Epidermal melanocyte (primary cell): ENCODE measurements around the gene BACE2.
"Not testable (repeated sequence)": the region's sequence is repeated elsewhere in the genome, so short reads cannot be mapped to it uniquely, and the experiment has no call there.

Source experiments
- DNase-seq: peaks from one replicate; pipeline ENCODE4 v3.0.0; 2011; ENCODE audit warnings: low spot score; ENCODE audit not compliant: insufficient read length

Gene BACE2

GRCh38 chr21:41183575-41183974 lies 15.6 kb downstream of the BACE2 start:
- no peak for DNase-seq

GRCh38 chr21:41185802-41186201 lies 17.8 kb downstream of the BACE2 start:
- DNase-seq, result no peak

- DNase-seq, result no peak
Observed at GRCh38 chr21:41186755-41187536, 19.0 kb downstream of the BACE2 start.

- DNase-seq, result no peak
Observed at GRCh38 chr21:41187537-41188025, 19.6 kb downstream of the BACE2 start.

- DNase-seq, result no peak
Observed at GRCh38 chr21:41188486-41189149, 20.7 kb downstream of the BACE2 start.

GRCh38 chr21:41189150-41189745 lies 21.3 kb downstream of the BACE2 start:
- no peak for DNase-seq

- DNase-seq, result not testable (repeated sequence)
Observed at GRCh38 chr21:41192552-41192951, 24.6 kb downstream of the BACE2 start.

- no peak for DNase-seq
Observed at GRCh38 chr21:41195311-41195710, 27.4 kb downstream of the BACE2 start.

GRCh38 chr21:41196993-41197392 lies 29.0 kb downstream of the BACE2 start:
- no peak for DNase-seq

GRCh38 chr21:41197582-41197981 lies 29.6 kb downstream of the BACE2 start:
- no peak for DNase-seq

GRCh38 chr21:41198647-41199046 lies 30.7 kb downstream of the BACE2 start:
- not testable (repeated sequence) for DNase-seq

- DNase-seq, result no peak
Observed at GRCh38 chr21:41199123-41199522, 31.2 kb downstream of the BACE2 start.

- no peak for DNase-seq
Observed at GRCh38 chr21:41199588-41199987, 31.6 kb downstream of the BACE2 start.

- DNase-seq, result no peak
Observed at GRCh38 chr21:41201385-41201784, 33.4 kb downstream of the BACE2 start.

GRCh38 chr21:41204736-41205135 lies 36.8 kb downstream of the BACE2 start:
- no peak for DNase-seq

GRCh38 chr21:41207401-41208375 lies 39.7 kb downstream of the BACE2 start:
- DNase-seq, result peak; percentile 74

GRCh38 chr21:41208376-41208763 lies 40.4 kb downstream of the BACE2 start:
- DNase-seq, result no peak

- no peak for DNase-seq
Observed at GRCh38 chr21:41209016-41209619, 41.2 kb downstream of the BACE2 start.

GRCh38 chr21:41210426-41211059 lies 42.6 kb downstream of the BACE2 start:
- no peak for DNase-seq
